Smooth muscle cell of the pulmonary artery (primary cell): ENCODE data around the gene TMEM123. TPM values are rescaled to one million over a fixed set of nuclear protein-coding genes. Genes with fewer than 3 reads are reported as not detected.

Experiments
- total RNA-seq: library from RNA; depleted of rRNA; stranded (reverse); fragments of >200 nt; gene quantifications from 2 replicates; pipeline ENCODE4 v1.2.3, GENCODE V29; 2014

TMEM123 gene, protein sequence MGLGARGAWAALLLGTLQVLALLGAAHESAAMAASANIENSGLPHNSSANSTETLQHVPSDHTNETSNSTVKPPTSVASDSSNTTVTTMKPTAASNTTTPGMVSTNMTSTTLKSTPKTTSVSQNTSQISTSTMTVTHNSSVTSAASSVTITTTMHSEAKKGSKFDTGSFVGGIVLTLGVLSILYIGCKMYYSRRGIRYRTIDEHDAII
- 99.6 and 112 TPM in 2 replicates for total RNA-seq

GRCh38 chr11:102452461-102453301 is at the start of gene TMEM123:
Gene TMEM123, minus strand, starts transcription at chr11:102452765. Its CDS starts 142 bp downstream, at chr11:102452623.

DNA sequence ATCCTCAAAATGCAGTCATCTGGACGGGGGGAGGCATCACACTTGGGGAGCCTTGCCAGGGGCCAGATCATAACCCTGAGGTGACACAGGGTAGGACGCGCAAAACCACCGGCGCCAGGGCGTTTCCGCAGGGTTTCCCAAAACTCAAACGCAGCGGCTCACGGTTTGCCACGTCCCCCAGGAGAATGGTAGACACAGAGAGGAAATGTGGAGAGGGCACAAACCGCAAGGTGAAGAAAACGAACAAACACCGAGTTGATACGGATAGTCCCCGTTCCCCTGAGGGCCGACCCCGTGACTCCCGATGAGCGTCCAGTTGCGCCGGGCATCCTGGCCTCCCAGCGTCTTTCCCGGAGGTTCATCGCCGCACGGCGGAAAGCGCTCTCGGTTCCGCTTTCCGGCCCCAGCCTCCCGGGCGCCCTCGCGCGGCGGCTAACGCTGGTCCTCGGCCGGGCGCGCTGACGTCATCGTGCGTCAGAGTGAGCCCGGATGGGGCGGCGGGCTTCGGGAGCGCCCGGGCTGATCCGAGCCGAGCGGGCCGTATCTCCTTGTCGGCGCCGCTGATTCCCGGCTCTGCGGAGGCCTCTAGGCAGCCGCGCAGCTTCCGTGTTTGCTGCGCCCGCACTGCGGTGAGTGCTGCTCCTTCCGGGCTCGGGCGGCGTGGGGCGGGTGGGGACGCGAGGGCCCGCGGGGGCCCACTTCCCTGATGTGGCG is 105.7 kb downstream of the TMEM123 start, which contains the start of gene BIRC2:
Gene BIRC2, plus strand, starts transcription at position 467 of the 714 bp plus-strand sequence. CDS start 2,641 bp downstream, outside the sequence.

Other genes with a start within 250 kb of the TMEM123 start
- 0.91 and 2.5 TPM in 2 replicates for gene BIRC3, start 135.3 kb downstream of the TMEM123 start, total RNA-seq
- 55.8 and 74.5 TPM in 2 replicates for gene BIRC2, start 105.6 kb downstream of the TMEM123 start, total RNA-seq
- not detected in 2 replicates for gene MMP7, start 78.0 kb upstream of the TMEM123 start, total RNA-seq
- gene MMP20, start 172.6 kb upstream of the TMEM123 start, total RNA-seq, result not detected in 2 replicates